Heart left ventricle (tissue), 13 donors: ENCODE measurements around the gene SH3BP5L.

Source experiments
- CTCF ChIP-seq, 12 donors: fragments of 200-600 bp; sonication (generic) in 4 of 12; IDR thresholded peaks; one replicate each; pipeline versions ENCODE4 v1.5.0 to v1.8.0; 2018 to 2022; ENCODE audit warnings: antibody characterized with exemption in 12 of 12, mild to moderate bottlenecking in 5 of 12
- POLR2A ChIP-seq, 2 donors: fragments of 450-650 bp; IDR thresholded peaks; one replicate each; pipeline ENCODE4 v1.6.1; 2017; ENCODE audit warnings: antibody characterized with exemption in 2 of 2, mild to moderate bottlenecking in 2 of 2, moderate library complexity in 2 of 2
- donor health status: ischemic (EF 13 %, LVEDD 7.1; RV severe dilation, severe dysfunction).
- donor health status: DM: no; HTN: yes; CAD: no.
- donor health status: DM: no; HTN: no; CAD: no.
- donor health status: ischemic (EF 25% LVEDD 6.9; RV normal size, moderate dysfunction).
- donor health status: ischemic (EF 25% LVEDD 5.7; RV mildly dilated, moderate dysfunction).
- donor health status: ischemic (EF 35%, LVEDD 5.7; RV mildly dilated, moderate dysfunction).
- donor health status: nonischemic (EF 11% LVEDD 7.7; RV severe dilation, severe dysfunction).
- donor health status: DM: yes; HTN: yes; CAD: no.
- donor health status: PGD.
- donor health status: ischemic (EF 29% LVEDD 5.4; RV normal size, mild dysfunction).
- donor health status: nonischemic (EF 23%, LVEDD 6.1; RV moderate dilation, normal function).

- TF ChIP-seq CTCF (IDR thresholded peaks at IDR 0.05) (no peak), POLR2A (IDR thresholded peaks at IDR 0.05) (no peak)
Observed at GRCh38 chr1:248811514-248812490, 13.9 kb downstream of the SH3BP5L start.
